Hepatocyte (in vitro differentiated cells): ENCODE measurements around the gene HAUS1. TPM values are rescaled to one million over a fixed set of nuclear protein-coding genes. Genes with fewer than 3 reads are reported as not detected.
"Not testable (repeated sequence)": the region's sequence is repeated elsewhere in the genome, so short reads cannot be mapped to it uniquely, and the experiment has no call there.

ENCODE experiments used
- DNase-seq: peaks from one replicate; pipeline ENCODE4 v3.0.0-alpha.2; 2016; ENCODE audit warnings: low spot score
- H2AFZ ChIP-seq: fragments of 200-600 bp; sonication (generic); 2 replicates; pipeline ENCODE4 v1.6.0; 2016; ENCODE audit warnings: antibody characterized with exemption, mild to moderate bottlenecking
- H3K27ac ChIP-seq: fragments of 200-600 bp; sonication (generic); 2 replicates; pipeline ENCODE4 v1.5.1; 2016; ENCODE audit warnings: mild to moderate bottlenecking
- H3K27me3 ChIP-seq: fragments of 200-600 bp; sonication (generic); 2 replicates; pipeline ENCODE4 v1.6.1; 2016
- H3K36me3 ChIP-seq: fragments of 200-600 bp; sonication (generic); replicated peaks from 2 replicates; pipeline ENCODE4 v1.5.1; 2016; ENCODE audit warnings: low read depth; ENCODE audit not compliant: insufficient read depth
- H3K4me1 ChIP-seq: fragments of 200-600 bp; sonication (generic); 2 replicates; pipeline ENCODE4 v1.5.1; 2016; ENCODE audit warnings: mild to moderate bottlenecking, moderate library complexity; ENCODE audit not compliant: insufficient read depth
- H3K4me2 ChIP-seq: fragments of 200-600 bp; sonication (generic); 2 replicates; pipeline ENCODE4 v1.6.0; 2016
- H3K4me3 ChIP-seq: fragments of 200-600 bp; sonication (generic); 2 replicates; pipeline ENCODE4 v1.5.1; 2016; ENCODE audit warnings: mild to moderate bottlenecking
- H3K79me2 ChIP-seq: fragments of 200-600 bp; sonication (generic); 2 replicates; pipeline ENCODE4 v1.6.0; 2017; ENCODE audit warnings: mild to moderate bottlenecking
- H3K9me2 ChIP-seq: fragments of 200-600 bp; sonication (generic); replicated peaks from 2 replicates; pipeline ENCODE4 v1.6.0; 2017; ENCODE audit warnings: mild to moderate bottlenecking; ENCODE audit not compliant: insufficient read depth
- H3K9me3 ChIP-seq: fragments of 200-600 bp; sonication (generic); 2 replicates; pipeline ENCODE4 v1.5.1; 2016; ENCODE audit warnings: low read depth, mild to moderate bottlenecking
- H4K20me1 ChIP-seq: fragments of 200-600 bp; sonication (generic); 2 replicates; pipeline ENCODE4 v1.6.0; 2016; ENCODE audit warnings: mild to moderate bottlenecking; ENCODE audit not compliant: insufficient read depth, poor library complexity, severe bottlenecking
- CTCF ChIP-seq: fragments of 200-600 bp; sonication (generic); IDR thresholded peaks from 2 replicates; pipeline ENCODE4 v1.5.1; 2016; ENCODE audit warnings: antibody characterized with exemption, mild to moderate bottlenecking; ENCODE audit not compliant: poor library complexity
- EZH2 ChIP-seq: fragments of 200-600 bp; sonication (generic); IDR thresholded peaks from 2 replicates; pipeline ENCODE4 v1.6.1; 2016; ENCODE audit warnings: antibody characterized with exemption, mild to moderate bottlenecking, borderline replicate concordance
- EZH2phosphoT487 ChIP-seq: fragments of 200-600 bp; sonication (generic); IDR thresholded peaks from one replicate; pipeline ENCODE4 v1.6.1; 2018; ENCODE audit warnings: antibody characterized with exemption, mild to moderate bottlenecking, low read depth, moderate library complexity; ENCODE audit not compliant: unreplicated experiment, severe bottlenecking
- WGBS: methylation state at CpG from one replicate; pipeline ENCODE4 v1.1.6; 2016; ENCODE audit warnings: low lambda C conversion rate; ENCODE audit errors: missing lambda C conversion rate; 5-methylcytosine and 5-hydroxymethylcytosine counted together
- polyA plus RNA-seq: library from polyadenylated mRNA; unstranded; fragments of >200 nt; fragmentation: Nextera tagmentation; extraction: Ambion mirVana; gene quantifications from 2 replicates; pipeline ENCODE4 v1.2.1, GENCODE V29; 2016
- total RNA-seq: library from RNA; depleted of rRNA; stranded (reverse); fragments of >200 nt; gene quantifications from 2 replicates; pipeline ENCODE4 v1.2.3, GENCODE V29; 2014

Gene HAUS1
- total and polyA plus RNA-seq, 2 experiments from 2014 or later = 36.5 to 51.8 TPM

DNA sequence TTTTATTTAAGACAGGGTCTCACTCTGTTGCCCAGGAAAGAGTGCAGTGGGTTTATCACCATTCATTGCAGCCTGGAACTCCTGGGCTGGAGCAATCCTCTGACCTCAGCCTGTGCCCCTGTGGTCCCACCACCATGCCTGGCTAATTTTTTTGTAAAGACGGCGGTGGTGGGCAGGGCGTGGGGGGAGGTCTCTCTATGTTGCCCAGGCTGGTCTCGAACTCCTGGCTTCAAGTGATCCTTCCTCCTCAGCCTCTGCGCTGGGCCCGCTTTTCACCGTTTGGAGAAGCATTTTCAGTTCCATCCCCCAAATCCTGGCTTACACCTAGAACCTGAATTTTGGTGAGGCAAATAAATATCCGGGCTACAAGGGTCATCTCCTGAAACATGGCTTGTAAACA lies 4.7 kb upstream of the HAUS1 start:
- Histone ChIP-seq H3K4me2 (no peak overlapping the region), H3K4me1 (peaks cover 12% of the 10 kb centered on the region), H3K9me2 (no peaks in the 10 kb centered on the region), H3K4me3 (no peak overlapping the region), H3K27ac (no peak overlapping the region), H3K9me3 (no peaks in the 10 kb centered on the region), H2AFZ (no peak overlapping the region), H3K27me3 (no peaks in the 10 kb centered on the region), H4K20me1 (peaks cover 12% of the 10 kb centered on the region), H3K36me3 (no peaks in the 10 kb centered on the region), H3K79me2 (peaks cover 40% of the 10 kb centered on the region)
- TF ChIP-seq CTCF (no peak), EZH2 (no peak), EZH2phosphoT487 (no peak)
- DNase-seq = no peak
- 98% methylated on average over 8 of the region's 8 CpGs for WGBS

- no peaks in the 10 kb centered on the region for H3K9me3 ChIP-seq
- H4K20me1 ChIP-seq = no peaks in the 10 kb centered on the region
- H3K4me1 ChIP-seq = peaks cover 5% of the 10 kb centered on the region
- no peaks in the 10 kb centered on the region for H3K36me3 ChIP-seq
- no peak overlapping the region for H3K4me2 ChIP-seq
- H3K27ac ChIP-seq = no peak overlapping the region
- DNase-seq = no peak
- WGBS = 96% methylated on average over 5 of the region's 5 CpGs
- no peak for TF ChIP-seq CTCF
- no peak for TF ChIP-seq EZH2phosphoT487
- TF ChIP-seq EZH2 = no peak
- H2AFZ ChIP-seq = no peak overlapping the region
- no peaks in the 10 kb centered on the region for H3K27me3 ChIP-seq
- no peak overlapping the region for H3K4me3 ChIP-seq
- H3K9me2 ChIP-seq = no peaks in the 10 kb centered on the region
- peaks cover 35% of the 10 kb centered on the region for H3K79me2 ChIP-seq
Observed at GRCh38 chr18:46109386-46109785, 5.2 kb downstream of the HAUS1 start.

- peaks cover 29% of the 10 kb centered on the region for H3K79me2 ChIP-seq
- H3K36me3 ChIP-seq = no peaks in the 10 kb centered on the region
- WGBS = 98% methylated on average over 3 of the region's 3 CpGs
- no peak overlapping the region for H3K4me2 ChIP-seq
- no peak for DNase-seq
- peaks cover 5% of the 10 kb centered on the region for H3K4me1 ChIP-seq
- H3K27me3 ChIP-seq = no peaks in the 10 kb centered on the region
- H3K27ac ChIP-seq = no peak overlapping the region
- no peak overlapping the region for H2AFZ ChIP-seq
- H3K4me3 ChIP-seq = no peak overlapping the region
- no peaks in the 10 kb centered on the region for H3K9me2 ChIP-seq
- H4K20me1 ChIP-seq = no peaks in the 10 kb centered on the region
- no peaks in the 10 kb centered on the region for H3K9me3 ChIP-seq
- TF ChIP-seq EZH2phosphoT487 (no peak), EZH2 (no peak), CTCF (no peak)
Observed at GRCh38 chr18:46110406-46110805, 6.2 kb downstream of the HAUS1 start.

GRCh38 chr18:46113751-46114150 lies 9.6 kb downstream of the HAUS1 start:
- H2AFZ ChIP-seq = no peak overlapping the region
- WGBS = 75% methylated on average over 1 of the region's 1 CpG
- no peak for DNase-seq
- peaks cover 8% of the 10 kb centered on the region for H3K79me2 ChIP-seq
- no peak overlapping the region for H3K4me2 ChIP-seq
- H3K36me3 ChIP-seq = no peaks in the 10 kb centered on the region
- H3K9me2 ChIP-seq = no peaks in the 10 kb centered on the region
- no peaks in the 10 kb centered on the region for H3K9me3 ChIP-seq
- H4K20me1 ChIP-seq = no peaks in the 10 kb centered on the region
- H3K4me3 ChIP-seq = no peak overlapping the region
- no peaks in the 10 kb centered on the region for H3K27me3 ChIP-seq
- no peaks in the 10 kb centered on the region for H3K4me1 ChIP-seq
- TF ChIP-seq CTCF = no peak
- TF ChIP-seq EZH2 = no peak
- TF ChIP-seq EZH2phosphoT487 = no peak
- H3K27ac ChIP-seq = peak overlapping the region; percentile 20

- not testable (repeated sequence) for H3K36me3 ChIP-seq, H3K4me1 ChIP-seq, H3K79me2 ChIP-seq, H4K20me1 ChIP-seq, H3K27me3 ChIP-seq, H3K4me2 ChIP-seq, H3K4me3 ChIP-seq, H3K27ac ChIP-seq, H3K9me3 ChIP-seq, DNase-seq, H3K9me2 ChIP-seq, H2AFZ ChIP-seq
- 97% methylated on average over 4 of the region's 4 CpGs for WGBS
Observed at GRCh38 chr18:46126625-46127024, 22.4 kb downstream of the HAUS1 start.
